GM08714 (cell line): Measurements from ENCODE around the gene IQCK.

ENCODE experiments used
- H3K4me3 ChIP-seq: fragments of 200-500 bp; sonication (Bioruptor generic); 2 replicates; pipeline ENCODE4 v1.5.1; 2014; ENCODE audit warnings: mild to moderate bottlenecking, low read length, inconsistent platforms
- ZNF274 ChIP-seq: IDR thresholded peaks from 2 replicates; pipeline ENCODE4 v1.6.1; 2012; ENCODE audit warnings: mild to moderate bottlenecking, low read depth, low read length

Gene IQCK

GRCh38 chr16:19691161-19691711 is 26.8 kb upstream of the IQCK start:
- TF ChIP-seq ZNF274, result no peak
- H3K4me3 ChIP-seq, result no peak overlapping the region

GRCh38 chr16:19694989-19695388 is 23.1 kb upstream of the IQCK start:
- TF ChIP-seq ZNF274, result no peak
- H3K4me3 ChIP-seq, result no peak overlapping the region

- TF ChIP-seq ZNF274, result no peak
- H3K4me3 ChIP-seq, result no peak overlapping the region
Measured at GRCh38 chr16:19696328-19696727, 21.7 kb upstream of the IQCK start.

GRCh38 chr16:19696961-19697360 is 21.1 kb upstream of the IQCK start:
- TF ChIP-seq ZNF274, result no peak
- H3K4me3 ChIP-seq, result no peak overlapping the region

GRCh38 chr16:19697756-19698318 is 20.2 kb upstream of the IQCK start:
- no peak for TF ChIP-seq ZNF274
- no peak overlapping the region for H3K4me3 ChIP-seq

- TF ChIP-seq ZNF274, result no peak
- H3K4me3 ChIP-seq, result no peak overlapping the region
Measured at GRCh38 chr16:19698480-19699465, 19.3 kb upstream of the IQCK start.

- no peak for TF ChIP-seq ZNF274
- no peak overlapping the region for H3K4me3 ChIP-seq
Measured at GRCh38 chr16:19699472-19699871, 18.6 kb upstream of the IQCK start.

- no peak overlapping the region for H3K4me3 ChIP-seq
- no peak for TF ChIP-seq ZNF274
Measured at GRCh38 chr16:19700319-19700781, 17.7 kb upstream of the IQCK start.

- TF ChIP-seq ZNF274, result no peak
- H3K4me3 ChIP-seq, result no peak overlapping the region
Measured at GRCh38 chr16:19701091-19701490, 17.0 kb upstream of the IQCK start.

GRCh38 chr16:19703172-19703889 is 14.7 kb upstream of the IQCK start:
- H3K4me3 ChIP-seq, result no peak overlapping the region
- TF ChIP-seq ZNF274, result no peak

GRCh38 chr16:19704321-19705145 is 13.5 kb upstream of the IQCK start:
- no peak overlapping the region for H3K4me3 ChIP-seq
- no peak for TF ChIP-seq ZNF274

- no peak for TF ChIP-seq ZNF274
- no peak overlapping the region for H3K4me3 ChIP-seq
Measured at GRCh38 chr16:19705146-19705501, 12.9 kb upstream of the IQCK start.

- TF ChIP-seq ZNF274, result no peak
- H3K4me3 ChIP-seq, result no peak overlapping the region
Measured at GRCh38 chr16:19705843-19706242, 12.2 kb upstream of the IQCK start.
